Hepatic stellate cell (primary cell): ENCODE data around the gene GPR63.
"Not testable (repeated sequence)": the region's sequence is repeated elsewhere in the genome, so short reads cannot be mapped to it uniquely, and the experiment has no call there.

Source experiments
- DNase-seq: peaks from one replicate; pipeline ENCODE4 v3.0.0; 2011; ENCODE audit warnings: low spot score

Gene GPR63, protein sequence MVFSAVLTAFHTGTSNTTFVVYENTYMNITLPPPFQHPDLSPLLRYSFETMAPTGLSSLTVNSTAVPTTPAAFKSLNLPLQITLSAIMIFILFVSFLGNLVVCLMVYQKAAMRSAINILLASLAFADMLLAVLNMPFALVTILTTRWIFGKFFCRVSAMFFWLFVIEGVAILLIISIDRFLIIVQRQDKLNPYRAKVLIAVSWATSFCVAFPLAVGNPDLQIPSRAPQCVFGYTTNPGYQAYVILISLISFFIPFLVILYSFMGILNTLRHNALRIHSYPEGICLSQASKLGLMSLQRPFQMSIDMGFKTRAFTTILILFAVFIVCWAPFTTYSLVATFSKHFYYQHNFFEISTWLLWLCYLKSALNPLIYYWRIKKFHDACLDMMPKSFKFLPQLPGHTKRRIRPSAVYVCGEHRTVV

DNA sequence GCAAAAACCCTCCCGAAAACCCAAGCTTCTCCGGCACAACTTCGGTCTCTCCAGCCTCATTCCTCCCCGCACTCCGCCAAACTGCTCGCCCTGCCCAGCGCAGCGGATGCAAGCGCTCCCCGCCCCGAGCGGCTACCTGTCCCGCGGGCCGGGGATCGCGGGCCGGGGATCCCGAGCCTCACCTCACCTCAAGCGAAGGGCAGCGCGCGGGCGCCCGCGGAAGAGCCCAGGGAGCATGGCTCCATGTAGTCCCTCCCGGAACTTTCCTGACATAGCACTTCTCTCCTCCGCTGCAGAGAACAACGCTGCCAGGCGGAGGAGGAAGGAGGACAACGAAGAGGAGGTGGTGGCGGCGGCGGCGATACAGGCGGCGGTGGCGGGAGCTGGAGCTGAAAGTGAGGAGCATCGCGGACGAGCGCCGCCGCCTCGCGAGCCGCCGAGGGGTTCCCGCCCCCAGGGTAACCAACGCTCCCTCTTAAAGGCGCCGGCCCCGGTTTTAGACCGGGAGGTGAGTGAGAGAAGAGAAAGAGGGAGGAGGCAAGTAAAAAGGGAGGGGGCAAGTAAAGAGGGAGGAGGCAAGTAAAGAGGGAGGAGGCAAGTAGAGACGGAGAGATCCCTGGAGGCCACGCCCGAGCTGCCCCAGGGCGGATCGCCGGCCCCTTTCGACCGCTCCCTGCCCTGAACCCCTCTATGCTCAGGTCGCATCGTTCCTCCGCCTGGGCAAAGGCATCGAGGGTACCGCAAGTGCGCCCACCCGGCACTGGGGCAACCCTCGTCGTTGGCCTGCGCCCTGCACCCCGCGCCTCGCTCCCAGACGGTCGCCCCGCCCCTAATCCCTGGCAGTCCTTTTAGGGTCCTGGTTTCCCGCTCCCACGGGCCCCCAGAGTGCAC, at the start of gene GPR63:
TSS of gene GPR63 (minus strand) at position 397 of the 891 bp plus-strand sequence. CDS start 37,746 bp downstream, outside the sequence.
- peak; percentile 81 for DNase-seq

DNA sequence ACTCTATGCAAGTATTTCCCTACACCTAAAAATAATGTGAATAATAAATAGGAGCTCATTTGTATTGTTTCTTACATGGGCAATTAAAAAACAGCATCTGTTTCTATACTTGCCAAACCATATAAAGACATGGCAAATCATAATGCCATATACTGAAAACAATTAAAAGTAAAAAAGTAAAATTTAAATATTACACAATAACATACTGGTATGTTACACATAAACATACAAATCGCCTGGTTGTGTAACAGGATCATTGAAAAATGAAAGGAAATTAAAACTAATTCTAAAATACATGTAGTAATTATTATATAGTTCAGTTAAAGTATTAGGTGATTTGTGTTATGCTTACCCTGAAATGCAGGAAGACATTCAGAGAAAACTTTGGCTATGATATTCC, 49.2 kb upstream of the GPR63 start:
- DNase-seq: no peak

DNA sequence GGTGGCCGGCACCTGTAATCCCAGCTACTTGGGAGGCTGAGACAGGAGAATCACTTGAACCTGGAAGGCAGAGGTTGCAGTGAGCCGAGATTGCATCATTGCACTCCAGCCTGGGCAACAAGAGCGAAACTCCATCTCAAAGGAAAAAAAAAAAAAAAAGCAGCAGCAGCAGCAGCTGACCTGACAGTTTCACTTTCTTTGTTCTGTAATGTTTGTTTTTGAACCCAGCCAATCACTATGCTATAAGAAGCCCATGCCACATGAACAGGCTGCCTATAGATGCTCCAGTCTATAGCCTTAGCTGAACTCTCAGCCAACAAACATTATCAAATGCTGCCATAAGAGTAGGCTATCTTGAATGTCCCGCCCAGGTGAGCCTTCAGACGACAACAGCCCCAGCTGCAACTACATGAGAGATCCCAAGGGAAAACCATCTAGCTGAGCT, 47.9 kb upstream of the GPR63 start:
- not testable (repeated sequence) for DNase-seq

DNA sequence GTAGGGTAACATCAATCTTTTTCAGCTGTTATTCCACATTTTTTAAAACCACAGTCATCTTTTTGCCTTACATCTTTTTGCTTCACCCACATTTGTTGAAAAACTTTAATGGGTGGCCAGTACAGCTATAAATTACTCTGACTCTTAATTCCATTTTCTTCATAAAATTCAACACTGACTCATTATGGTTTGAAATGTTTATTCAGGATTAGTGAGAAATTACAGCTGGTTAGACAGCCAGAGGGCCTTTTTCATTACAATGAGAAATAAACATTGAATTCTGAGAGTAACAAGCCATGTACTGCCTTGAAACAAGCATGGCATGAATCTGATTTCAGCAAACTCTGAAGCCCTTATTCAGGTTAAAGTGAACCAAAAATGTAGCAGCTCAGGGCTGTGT, 40.9 kb upstream of the GPR63 start:
- no peak for DNase-seq

DNA sequence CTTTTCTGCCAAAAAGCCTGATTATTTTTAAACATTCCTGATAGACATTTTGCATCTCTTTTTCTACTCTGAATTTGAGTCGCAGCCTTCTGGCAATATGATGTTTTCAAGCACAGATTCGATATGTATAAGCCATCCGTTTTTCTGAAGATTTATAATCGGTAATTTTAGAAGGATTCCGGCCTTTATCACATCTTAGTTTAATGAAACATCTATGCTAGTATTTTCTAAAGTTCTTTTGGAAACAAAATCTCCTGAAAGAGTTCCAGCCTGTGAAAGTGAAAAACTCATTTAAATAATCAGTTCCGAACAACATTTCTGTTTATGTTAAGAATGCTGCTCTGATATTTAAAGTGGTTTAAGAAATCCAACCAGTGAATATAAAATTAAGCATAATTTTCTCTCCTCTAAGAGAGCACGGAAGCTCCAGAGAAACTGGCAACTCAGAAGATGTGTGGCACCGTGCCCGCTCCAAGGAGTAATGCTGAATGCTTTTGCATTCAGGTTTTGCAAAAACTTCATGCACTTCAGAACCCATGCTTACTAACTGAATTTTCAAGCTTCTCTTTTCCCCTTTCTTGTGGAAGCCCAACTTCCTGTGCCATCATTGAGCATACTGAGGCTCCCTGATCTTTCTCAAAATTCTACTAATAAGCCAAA, 39.7 kb upstream of the GPR63 start:
- DNase-seq: no peak

DNA sequence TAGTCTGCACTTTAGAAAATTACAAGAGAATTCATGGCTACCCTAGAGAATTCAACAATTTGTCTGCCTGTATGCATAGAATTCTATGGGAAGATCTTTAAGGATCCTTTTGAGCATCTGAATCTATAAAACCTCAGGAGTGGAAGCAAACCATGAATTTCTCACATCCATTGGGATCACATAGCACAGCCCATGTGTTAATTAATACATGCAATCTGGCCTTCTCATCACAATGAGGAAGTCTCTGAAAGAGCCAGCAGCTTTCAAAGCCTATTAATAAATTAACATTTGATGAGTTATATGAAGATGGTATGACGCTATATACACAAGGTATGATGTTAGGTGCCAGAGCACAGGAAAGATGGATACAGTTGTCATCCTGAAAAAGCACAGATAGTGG, 35.7 kb upstream of the GPR63 start:
- DNase-seq: no peak

DNA sequence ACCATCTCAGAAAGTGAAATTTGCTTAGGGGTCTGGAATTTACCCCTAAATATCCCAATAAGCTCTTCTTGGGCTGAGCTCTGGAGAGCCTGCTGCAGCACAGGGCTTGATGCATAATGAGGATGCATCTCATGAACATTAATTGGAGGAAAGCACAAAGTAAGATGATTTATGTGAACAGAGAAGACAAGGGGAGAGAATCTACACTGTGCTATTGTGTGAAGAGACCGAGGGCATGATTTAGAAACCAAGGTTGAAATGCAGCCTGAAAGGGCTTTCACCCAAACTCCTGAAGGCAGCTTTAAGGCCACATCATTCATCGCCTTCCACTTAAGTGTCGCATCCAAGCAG, 27.8 kb upstream of the GPR63 start:
- DNase-seq: no peak

DNA sequence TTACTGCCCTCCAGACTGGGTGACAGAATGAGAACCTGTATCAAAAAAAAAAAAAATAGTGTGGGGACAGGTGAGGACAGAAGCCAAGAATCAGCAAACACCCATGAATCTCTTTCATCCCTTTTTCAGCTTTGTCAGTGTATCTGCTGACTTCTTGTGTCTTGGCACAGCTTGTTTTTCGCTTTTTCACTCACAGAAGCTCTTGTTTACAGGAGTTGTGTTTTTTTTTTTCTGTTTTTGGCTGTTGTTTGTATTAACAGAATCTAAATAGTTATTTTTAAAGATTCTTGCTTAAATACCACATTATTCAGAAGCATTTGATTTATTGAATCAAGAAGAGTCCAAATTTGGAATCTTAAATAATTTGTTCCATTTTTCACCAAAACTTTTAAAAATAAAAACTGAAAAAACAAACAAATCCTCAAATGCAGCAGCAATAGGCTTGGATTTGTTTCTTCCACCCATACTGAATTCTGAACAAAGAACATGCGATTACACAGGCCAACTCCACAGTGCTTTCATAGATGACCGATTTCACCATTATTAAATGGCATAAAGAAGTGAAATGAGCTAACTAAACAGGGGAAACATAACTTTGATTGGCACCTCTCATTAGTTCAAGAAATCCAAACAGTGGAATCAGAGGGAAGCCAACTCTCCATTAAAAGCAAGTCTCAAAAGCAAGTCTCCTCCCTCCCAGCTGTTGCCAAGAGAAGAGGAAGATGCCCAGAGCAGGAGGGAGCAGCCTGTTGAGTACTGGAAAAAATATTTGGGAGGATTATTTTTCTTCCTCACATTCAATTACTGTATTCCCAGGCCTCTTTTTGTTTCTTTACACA, 27.2 kb upstream of the GPR63 start:
- no peak for DNase-seq

DNA sequence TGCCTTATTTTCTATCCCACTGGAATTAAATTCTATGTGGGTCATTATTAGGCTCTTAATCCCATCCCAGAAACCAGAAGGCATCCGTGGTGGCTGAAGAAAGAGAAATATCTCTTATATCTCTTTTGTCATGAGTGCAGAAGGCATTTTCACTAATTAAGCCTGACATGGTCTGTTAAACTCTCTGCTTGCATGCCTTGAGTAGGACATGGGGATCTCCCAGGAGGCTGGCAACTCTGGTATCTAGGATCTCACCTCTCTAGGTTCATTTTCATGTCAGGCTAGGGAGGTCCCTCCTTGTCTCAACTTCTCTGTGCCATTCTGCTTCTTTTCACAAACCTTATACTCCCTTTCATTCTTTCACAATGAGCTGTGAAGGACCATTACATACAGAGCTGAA, 25.3 kb upstream of the GPR63 start:
- no peak for DNase-seq

DNA sequence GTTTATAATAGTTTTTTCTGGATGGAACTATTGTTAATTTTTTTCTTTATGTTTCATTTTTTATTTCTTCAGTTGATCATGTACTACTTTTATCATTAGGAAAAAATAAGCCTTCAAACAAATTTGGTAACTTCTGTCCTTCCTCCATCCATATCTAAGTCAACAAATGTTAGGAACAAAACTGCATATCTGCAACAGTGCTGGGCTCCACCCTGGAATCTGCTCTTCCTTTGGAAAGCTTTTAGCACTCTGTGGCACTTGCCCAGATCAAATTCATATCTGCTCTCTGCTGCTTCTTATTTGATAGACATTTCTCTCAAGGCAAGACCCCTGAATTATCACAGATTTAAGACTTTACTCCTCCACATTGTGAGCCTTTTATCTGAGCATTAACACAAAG, 24.3 kb upstream of the GPR63 start:
- DNase-seq: no peak

DNA sequence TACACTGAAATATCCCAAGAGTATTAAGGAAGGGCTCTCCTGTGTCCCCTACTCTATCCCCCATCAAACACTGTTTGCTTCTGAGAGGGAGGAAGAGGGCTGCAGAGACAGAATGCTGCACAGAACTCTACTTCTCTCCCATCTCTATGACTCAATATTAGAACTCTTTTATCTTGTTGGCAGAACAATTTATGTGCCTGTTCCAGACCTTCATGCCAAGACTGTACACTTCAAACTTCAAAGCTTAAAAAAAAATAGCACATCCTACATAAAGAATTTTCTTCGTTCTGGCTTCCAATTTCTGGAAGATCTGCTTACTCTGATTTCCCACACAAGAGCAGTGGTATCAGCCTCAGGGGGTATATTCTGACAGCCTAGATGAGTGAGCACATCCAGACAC, 19.6 kb upstream of the GPR63 start:
- no peak for DNase-seq

DNA sequence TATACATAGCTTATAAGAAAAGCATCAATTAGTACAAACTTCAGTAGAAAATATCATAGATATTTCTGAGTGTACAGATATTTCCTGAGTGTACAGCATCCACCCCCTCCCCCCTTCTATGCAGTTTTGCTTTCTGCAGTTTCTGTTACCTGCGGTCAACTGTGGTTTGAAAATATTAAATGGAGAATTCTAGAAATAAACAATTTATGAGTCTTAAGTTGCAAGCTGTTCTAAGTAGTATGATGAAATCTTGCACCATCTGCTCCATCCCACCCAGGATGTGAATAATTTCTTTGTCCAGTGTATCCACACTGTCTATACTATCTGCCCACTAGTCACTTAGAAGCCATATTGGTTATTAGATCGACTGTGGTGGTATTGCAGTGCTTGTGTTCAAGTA, 15.8 kb upstream of the GPR63 start:
- DNase-seq: no peak

DNA sequence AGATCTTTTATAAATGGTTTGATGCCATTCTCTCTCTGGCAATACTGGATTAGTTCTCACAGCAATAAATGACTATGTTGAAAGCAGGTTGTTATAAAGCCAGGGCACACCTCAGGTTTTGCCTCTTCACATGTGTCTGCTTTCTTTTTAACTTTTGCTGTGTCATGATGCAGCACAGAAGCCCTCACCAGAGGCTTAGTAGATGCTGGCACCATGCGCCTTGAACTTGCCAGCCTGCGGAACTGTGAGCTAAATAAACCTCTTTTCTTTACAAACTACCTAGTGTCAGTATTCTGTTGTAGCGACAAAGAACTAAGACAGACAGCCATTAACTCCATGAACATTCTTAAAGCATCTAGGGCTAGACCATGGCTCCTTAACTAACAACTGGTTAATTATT, 15.3 kb upstream of the GPR63 start:
- DNase-seq: no peak

DNA sequence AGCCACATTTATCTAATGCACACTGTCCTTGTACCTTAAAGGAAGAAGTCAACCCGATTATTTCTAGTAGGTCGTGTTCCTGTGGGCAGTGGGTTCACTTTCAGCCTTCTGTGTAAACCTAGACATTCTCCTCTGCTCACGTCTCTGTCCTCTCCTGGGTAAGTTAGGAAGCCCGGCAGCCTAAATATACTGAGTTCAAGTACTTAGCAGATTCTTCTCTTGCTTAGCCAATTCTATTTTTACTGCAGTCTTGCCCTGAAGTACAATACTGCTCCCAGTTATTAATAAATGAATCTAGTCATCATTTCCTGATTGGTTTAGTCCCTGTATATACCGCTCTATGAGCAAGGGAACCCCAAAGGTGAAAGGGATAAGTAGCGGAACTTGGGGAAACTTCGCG, 14.6 kb upstream of the GPR63 start:
- DNase-seq: no peak

DNA sequence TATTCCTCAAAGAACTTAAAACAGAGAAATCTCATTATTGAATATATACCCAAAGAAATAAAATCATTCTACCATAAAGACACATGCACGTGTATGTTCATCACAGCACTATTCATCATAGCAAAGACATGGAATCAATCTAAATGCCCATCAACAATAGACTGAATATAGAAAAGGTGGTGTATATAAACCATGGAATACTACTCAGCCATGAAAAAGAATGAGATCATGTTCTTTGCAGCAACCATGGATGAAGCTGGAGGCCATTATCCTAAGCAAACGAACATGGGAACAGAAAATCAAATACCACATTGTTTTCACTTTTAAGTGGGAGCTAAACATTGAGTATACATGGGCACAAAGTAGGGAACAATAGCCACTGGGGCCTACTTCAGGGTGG, 12.3 kb upstream of the GPR63 start:
- no peak for DNase-seq

DNA sequence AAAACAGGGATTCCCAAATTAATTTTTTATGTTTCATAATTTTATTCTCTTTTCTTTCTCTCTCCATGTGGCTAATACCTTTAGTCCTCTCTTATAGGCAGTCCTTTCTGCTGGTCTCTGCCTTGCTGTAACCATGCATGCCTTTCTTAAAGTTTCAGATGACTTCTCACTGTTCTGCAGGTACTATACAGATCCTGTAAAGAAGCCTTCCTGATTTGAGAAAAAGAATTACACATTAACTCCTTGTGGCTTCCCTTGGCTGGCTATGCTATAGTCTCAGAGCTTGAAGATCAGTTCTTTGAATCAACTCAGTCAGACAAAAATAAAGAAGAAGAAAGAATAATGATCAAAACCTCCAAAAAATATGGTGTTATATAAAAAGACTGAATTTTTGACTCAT, 7.3 kb upstream of the GPR63 start:
- no peak for DNase-seq

DNA sequence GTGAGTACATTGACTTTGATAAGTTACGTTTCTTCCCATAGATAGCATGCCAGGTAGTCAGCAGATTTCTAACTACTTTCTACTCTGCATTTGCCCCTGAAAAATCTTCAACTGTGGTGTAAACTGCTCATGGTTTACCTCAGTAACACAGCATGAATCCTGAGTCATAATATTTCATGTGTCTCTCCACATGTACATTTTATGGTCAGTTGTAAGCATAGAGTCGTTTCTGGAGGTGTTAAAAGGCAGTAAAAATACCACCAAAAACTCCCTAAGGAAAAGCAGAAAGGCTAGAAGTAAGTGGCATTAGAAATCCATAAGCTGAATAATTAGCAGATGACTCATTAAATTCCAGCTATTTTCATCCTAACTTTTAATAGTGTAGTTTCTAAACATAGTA, 4.1 kb upstream of the GPR63 start:
- no peak for DNase-seq

DNA sequence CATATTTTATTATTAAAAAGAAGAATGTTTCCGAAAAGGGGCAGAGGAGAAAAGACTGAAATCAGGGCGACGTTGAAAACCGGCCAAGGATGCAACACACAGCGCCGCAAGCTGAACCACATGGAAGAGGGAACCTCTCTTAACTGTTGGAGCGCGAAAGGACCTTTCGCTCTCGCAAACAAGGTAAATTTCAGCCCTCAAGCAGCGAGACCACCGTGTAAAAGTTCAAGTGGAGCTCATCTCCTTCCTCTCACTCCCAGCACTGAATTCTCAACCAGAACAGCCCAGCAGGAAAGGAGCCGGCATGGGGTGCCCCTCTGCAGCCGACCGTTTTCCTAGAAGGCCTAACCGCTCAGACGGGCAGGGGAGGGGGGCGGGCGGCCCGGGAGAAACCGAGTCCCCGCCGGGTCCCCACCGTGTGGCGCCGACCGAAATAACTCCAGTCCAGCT, 621 bp downstream of the GPR63 start:
- DNase-seq: no peak

DNA sequence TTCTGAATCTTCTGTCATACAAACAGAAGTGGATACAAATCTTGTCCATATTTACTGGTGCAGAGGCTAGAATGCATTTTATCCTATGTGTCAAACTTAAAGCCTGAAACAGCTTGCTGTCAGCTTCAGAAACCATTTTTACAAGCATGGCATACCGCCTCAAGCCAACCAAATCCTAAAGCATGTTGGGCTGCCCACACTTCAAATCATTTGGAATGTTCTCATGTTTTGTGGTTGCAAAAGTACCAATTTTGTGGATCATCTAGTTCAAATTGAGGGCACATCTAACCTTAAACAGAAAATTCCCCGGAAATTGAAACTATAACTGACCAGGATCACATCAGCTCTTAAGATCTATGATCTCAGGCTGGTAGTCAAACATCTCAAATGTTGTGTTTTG, 3.2 kb downstream of the GPR63 start:
- DNase-seq: no peak

DNA sequence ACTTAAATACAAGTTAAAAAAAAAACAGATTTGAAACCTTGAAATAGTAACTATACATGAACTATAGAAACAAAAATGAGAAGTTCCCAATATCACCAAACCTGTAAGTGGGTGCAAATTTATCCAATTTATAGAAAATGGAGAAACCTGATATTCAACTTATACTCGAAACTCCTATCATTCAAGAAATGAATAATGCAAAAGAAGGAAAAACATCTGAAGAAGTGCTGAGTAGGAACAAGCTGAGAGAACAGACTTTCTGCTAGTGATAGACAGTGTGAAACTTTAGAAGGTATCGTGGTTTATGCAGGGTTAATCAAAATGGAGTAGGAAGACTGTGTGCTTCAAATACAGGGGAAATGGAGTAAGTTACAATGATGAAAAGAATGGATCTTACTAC, 4.5 kb downstream of the GPR63 start:
- DNase-seq: no peak

DNA sequence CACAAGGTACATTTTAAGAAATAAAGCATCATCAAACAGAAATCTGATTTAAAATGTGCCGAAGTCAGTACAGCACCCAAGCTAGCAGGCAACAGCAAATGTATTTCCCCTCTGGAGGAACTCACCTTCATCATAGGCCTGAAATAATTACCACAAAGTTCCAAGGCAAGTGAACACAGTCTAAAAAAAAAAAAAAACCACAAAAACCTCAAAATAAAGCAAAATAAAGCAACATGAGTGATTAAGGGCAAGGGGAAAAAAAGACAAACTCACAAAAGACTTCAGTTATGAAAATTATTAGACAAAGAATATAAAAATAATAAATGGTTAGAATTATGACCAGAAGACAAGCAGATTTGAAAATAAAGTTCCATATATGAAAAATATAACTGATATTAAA, 10.4 kb downstream of the GPR63 start:
- DNase-seq: no peak

DNA sequence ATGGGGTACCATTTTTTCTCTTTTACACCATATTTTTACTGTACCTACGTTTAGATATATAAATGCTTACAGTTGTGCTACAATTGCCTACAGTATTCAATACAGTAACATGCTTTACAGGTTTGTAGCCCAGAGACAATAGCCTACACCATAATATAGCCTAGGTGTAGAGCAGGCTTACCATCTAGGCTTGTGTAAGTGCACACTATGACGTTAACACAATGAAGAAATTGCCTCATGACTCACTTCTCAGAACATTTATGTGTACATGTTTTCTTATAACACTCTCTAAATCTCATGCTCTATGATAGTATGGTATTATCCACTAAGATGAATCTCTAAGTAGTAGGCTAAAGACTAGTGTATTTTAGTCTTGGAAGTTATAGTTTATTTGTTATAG, 13.5 kb downstream of the GPR63 start:
- DNase-seq: no peak
